CD14-positive monocyte (primary cell): ENCODE data around the gene PLCXD3. TPM values are rescaled to one million over a fixed set of nuclear protein-coding genes. Genes with fewer than 3 reads are reported as not detected.

Experiments used
- DNase-seq, 3 donors: peaks; one replicate each; pipeline ENCODE4 v3.0.0-alpha.2; 2011 to 2022
- H2AFZ ChIP-seq: 2 replicates; pipeline ENCODE4 v1.6.0; 2012; ENCODE audit warnings: mild to moderate bottlenecking, low read depth, low read length, inconsistent platforms; ENCODE audit not compliant: insufficient read depth, poor library complexity, severe bottlenecking
- H3K27ac ChIP-seq, 2 donors: 1 replicate in 1 of 2; 2 replicates in 1 of 2; pipeline ENCODE4 v1.5.1; 2012 to 2013; ENCODE audit warnings: low read length in 2 of 2, control low read depth in 1 of 2, inconsistent platforms in 1 of 2, low read depth in 1 of 2, mild to moderate bottlenecking in 1 of 2
- H3K27me3 ChIP-seq, 2 donors: one replicate each; pipeline versions ENCODE4 v1.6.0 to v1.6.1; 2011 to 2013; ENCODE audit warnings: low read length in 2 of 2; ENCODE audit not compliant: control insufficient read depth in 2 of 2, insufficient read depth in 2 of 2
- H3K36me3 ChIP-seq, 2 donors: replicated peaks in 1 of 2; 1 replicate in 1 of 2; 2 replicates in 1 of 2; pipeline versions ENCODE4 v1.5.1 to v1.6.1; 2012 to 2013; ENCODE audit warnings: low read length in 2 of 2, control low read depth in 1 of 2, inconsistent platforms in 1 of 2, mild to moderate bottlenecking in 1 of 2; ENCODE audit not compliant: insufficient read depth in 2 of 2, control insufficient read depth in 1 of 2
- H3K4me1 ChIP-seq, 2 donors: 1 replicate in 1 of 2; 2 replicates in 1 of 2; pipeline versions ENCODE4 v1.5.1 to v1.6.1; 2012 to 2013; ENCODE audit warnings: low read length in 2 of 2, control low read depth in 1 of 2, inconsistent platforms in 1 of 2, mild to moderate bottlenecking in 1 of 2, moderate library complexity in 1 of 2; ENCODE audit not compliant: insufficient read depth in 2 of 2, control insufficient read depth in 1 of 2
- H3K4me2 ChIP-seq: replicated peaks from 2 replicates; pipeline ENCODE3; 2012; ENCODE audit warnings: low read length, moderate library complexity, mild to moderate bottlenecking; ENCODE audit not compliant: poor library complexity, severe bottlenecking; ENCODE audit errors: extremely low read depth
- H3K4me3 ChIP-seq, 3 experiments: fragments of 200-600 bp in 1 of 3; sonication (generic) in 1 of 3; replicated peaks in 1 of 3; 1 replicate in 2 of 3; 2 replicates in 1 of 3; pipeline ENCODE4 v1.5.1; 2011 to 2013; ENCODE audit warnings: low read length in 3 of 3, mild to moderate bottlenecking in 3 of 3, control low read depth in 2 of 3, low read depth in 2 of 3, inconsistent platforms in 1 of 3, moderate library complexity in 1 of 3
- H3K79me2 ChIP-seq: 2 replicates; pipeline ENCODE4 v1.6.0; 2012; ENCODE audit warnings: mild to moderate bottlenecking, control low read depth, inconsistent platforms, low read length, moderate library complexity; ENCODE audit not compliant: insufficient read depth
- H3K9ac ChIP-seq: 2 replicates; pipeline ENCODE4 v1.6.0; 2017; ENCODE audit warnings: low read length, mild to moderate bottlenecking; ENCODE audit not compliant: insufficient read depth, poor library complexity, severe bottlenecking
- H3K9me3 ChIP-seq, 2 donors: replicated peaks in 1 of 2; 1 replicate in 1 of 2; 2 replicates in 1 of 2; pipeline versions ENCODE4 v1.5.1 to v1.6.1; 2012 to 2013; ENCODE audit warnings: low read length in 2 of 2, control low read depth in 1 of 2; ENCODE audit not compliant: control insufficient read depth in 1 of 2, insufficient read depth in 1 of 2
- H4K20me1 ChIP-seq: 2 replicates; pipeline ENCODE4 v1.6.0; 2012; ENCODE audit warnings: mild to moderate bottlenecking, low read length, control low read depth, moderate library complexity; ENCODE audit not compliant: insufficient read depth
- H3K27ac Mint-ChIP-seq, 7 donors: one replicate each; pipeline ENCODE4 v1.8.0; 2020; ENCODE audit warnings: mild to moderate bottlenecking in 7 of 7, mixed read lengths in 7 of 7, moderate library complexity in 6 of 7, inconsistent platforms in 2 of 7
- H3K27me3 Mint-ChIP-seq, 3 donors: one replicate each; pipeline ENCODE4 v1.8.0; 2021 to 2022; ENCODE audit warnings: low read depth in 3 of 3, mild to moderate bottlenecking in 3 of 3, mixed read lengths in 3 of 3, moderate library complexity in 3 of 3, inconsistent platforms in 1 of 3
- H3K36me3 Mint-ChIP-seq, 2 donors: one replicate each; pipeline ENCODE4 v1.8.0; 2020; ENCODE audit warnings: mixed read lengths in 2 of 2, inconsistent platforms in 1 of 2, mild to moderate bottlenecking in 1 of 2
- H3K4me1 Mint-ChIP-seq: one replicate; pipeline ENCODE4 v1.8.0; 2020; ENCODE audit warnings: mild to moderate bottlenecking, mixed read lengths
- H3K4me3 Mint-ChIP-seq, 2 donors: one replicate each; pipeline ENCODE4 v1.8.0; 2020; ENCODE audit warnings: mild to moderate bottlenecking in 2 of 2, mixed read lengths in 2 of 2, moderate library complexity in 1 of 2
- H3K9me3 Mint-ChIP-seq, 7 donors: one replicate each; pipeline ENCODE4 v1.8.0; 2020 to 2022; ENCODE audit warnings: mixed read lengths in 7 of 7, mild to moderate bottlenecking in 6 of 7, moderate library complexity in 6 of 7, inconsistent platforms in 2 of 7
- WGBS: methylation state at CpG from one replicate; pipeline ENCODE4 v1.1.5; 2013; ENCODE audit warnings: missing lambda C conversion rate; ENCODE audit not compliant: insufficient coverage; 5-methylcytosine and 5-hydroxymethylcytosine counted together
- intact Hi-C, 2 donors: fragments of 100-400 bp; cut with micrococcal nuclease; formaldehyde crosslinking; loops; one replicate each; pipeline versions ENCODE4 v1.15.0 to v1.15.1; 2023
- polyA plus RNA-seq, 3 donors: library from polyadenylated mRNA; depleted of rRNA in 1 of 3; unstranded in 2 of 3; stranded (reverse) in 1 of 3; fragments of 300-500 nt in 2 of 3; fragments of >200 nt in 1 of 3; fragmentation: Illumina TruSeq in 2 of 3; gene quantifications; 1 replicate in 2 of 3; 2 replicates in 1 of 3; pipeline ENCODE4 v1.2.3, GENCODE V29; 2012 to 2021
- TF ChIP-seq, protein P1 (sequence below): fragments of 200-600 bp; IDR thresholded peaks from one replicate; pipeline ENCODE4 v1.8.0; 2022; ENCODE audit warnings: antibody characterized with exemption, mild to moderate bottlenecking

PLCXD3 gene
- polyA plus RNA-seq, 3 donors: not detected

DNA sequence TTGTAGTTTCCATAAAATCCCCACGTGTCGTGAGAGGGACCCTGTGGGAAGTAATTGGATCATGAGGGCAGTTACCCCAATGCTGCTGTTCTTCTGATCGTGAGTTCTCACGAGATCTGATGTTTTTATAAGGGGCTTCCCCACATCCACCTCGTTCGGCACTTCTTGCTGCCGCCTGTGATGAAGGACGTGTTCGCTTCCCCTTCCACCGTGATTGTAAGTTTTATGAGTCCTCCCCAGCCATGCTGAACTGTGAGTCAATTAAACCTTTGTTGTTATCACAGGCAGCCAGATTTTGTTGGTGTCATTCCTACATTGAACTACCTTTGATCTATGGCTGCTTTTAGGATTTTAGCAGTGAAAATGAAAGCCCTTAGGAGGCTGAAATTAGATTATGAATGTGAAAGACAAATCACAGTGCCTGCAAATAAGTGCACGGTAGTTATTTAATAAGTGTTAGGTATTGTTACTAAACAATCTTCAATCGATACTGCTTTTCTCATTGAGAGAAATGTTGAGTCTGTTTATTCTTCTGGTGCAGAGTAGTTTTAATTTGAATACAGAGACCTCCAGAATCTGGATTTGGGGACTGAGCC lies 229.1 kb downstream of the PLCXD3 start:
- Histone ChIP-seq H3K9ac (no peak overlapping the region), H4K20me1 (no peaks in the 10 kb centered on the region), H2AFZ (no peak overlapping the region), H3K27me3 (no peaks in the 10 kb centered on the region), H3K79me2 (no peaks in the 10 kb centered on the region), H3K36me3 (no peaks in the 10 kb centered on the region), H3K9me3 (no peaks in the 10 kb centered on the region), H3K4me2 (no peak overlapping the region), H3K4me3 (no peak overlapping the region), H3K27ac (no peak overlapping the region), H3K4me1 (no peaks in the 10 kb centered on the region)
- intact Hi-C loops: no loop called here
- H3K27ac Mint-ChIP-seq: no peak overlapping the region
- H3K36me3 Mint-ChIP-seq: no peaks in the 10 kb centered on the region
- H3K4me3 Mint-ChIP-seq: no peak overlapping the region
- WGBS: 75% methylated on average over 2 of the region's 12 CpGs
- no peaks in the 10 kb centered on the region for H3K4me1 Mint-ChIP-seq
- no peak for DNase-seq
- peaks cover 0 to 2% (median 1%) of the 10 kb centered on the region in 3 donors for H3K27me3 Mint-ChIP-seq
- TF ChIP-seq, protein P1, sequence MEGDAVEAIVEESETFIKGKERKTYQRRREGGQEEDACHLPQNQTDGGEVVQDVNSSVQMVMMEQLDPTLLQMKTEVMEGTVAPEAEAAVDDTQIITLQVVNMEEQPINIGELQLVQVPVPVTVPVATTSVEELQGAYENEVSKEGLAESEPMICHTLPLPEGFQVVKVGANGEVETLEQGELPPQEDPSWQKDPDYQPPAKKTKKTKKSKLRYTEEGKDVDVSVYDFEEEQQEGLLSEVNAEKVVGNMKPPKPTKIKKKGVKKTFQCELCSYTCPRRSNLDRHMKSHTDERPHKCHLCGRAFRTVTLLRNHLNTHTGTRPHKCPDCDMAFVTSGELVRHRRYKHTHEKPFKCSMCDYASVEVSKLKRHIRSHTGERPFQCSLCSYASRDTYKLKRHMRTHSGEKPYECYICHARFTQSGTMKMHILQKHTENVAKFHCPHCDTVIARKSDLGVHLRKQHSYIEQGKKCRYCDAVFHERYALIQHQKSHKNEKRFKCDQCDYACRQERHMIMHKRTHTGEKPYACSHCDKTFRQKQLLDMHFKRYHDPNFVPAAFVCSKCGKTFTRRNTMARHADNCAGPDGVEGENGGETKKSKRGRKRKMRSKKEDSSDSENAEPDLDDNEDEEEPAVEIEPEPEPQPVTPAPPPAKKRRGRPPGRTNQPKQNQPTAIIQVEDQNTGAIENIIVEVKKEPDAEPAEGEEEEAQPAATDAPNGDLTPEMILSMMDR: no peak
- H3K9me3 Mint-ChIP-seq: peaks cover 0 to 3% (median 2%) of the 10 kb centered on the region in 7 donors

DNA sequence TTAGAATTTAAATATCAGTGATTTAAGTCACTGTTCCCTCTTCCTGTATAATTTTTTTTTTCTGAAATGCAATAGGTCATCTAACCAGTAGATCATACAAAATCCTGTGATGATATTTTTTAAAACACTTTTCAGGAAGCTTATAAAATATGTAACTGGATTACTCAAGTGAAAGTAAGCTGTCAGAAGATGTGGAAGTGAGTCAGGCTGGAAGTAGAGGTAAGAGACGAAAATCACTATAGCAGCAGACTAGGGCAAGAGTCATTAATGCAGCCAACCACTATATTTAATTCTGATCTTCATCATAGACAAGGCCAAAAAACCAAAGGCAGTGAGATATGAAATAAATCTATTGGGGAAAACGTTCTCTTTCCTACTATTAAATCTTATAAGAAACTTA lies 231.4 kb downstream of the PLCXD3 start:
- no peak for DNase-seq
- Mint-ChIP-seq H3K27me3 (peaks cover 0 to 3% (median 1%) of the 10 kb centered on the region in 3 donors), H3K4me3 (no peak overlapping the region), H3K36me3 (no peaks in the 10 kb centered on the region), H3K9me3 (peaks cover 0 to 3% (median 0%) of the 10 kb centered on the region in 7 donors), H3K27ac (no peak overlapping the region), H3K4me1 (no peaks in the 10 kb centered on the region)
- Histone ChIP-seq H3K4me2 (no peak overlapping the region), H2AFZ (no peak overlapping the region), H3K36me3 (no peaks in the 10 kb centered on the region), H3K4me3 (no peak overlapping the region), H3K27me3 (no peaks in the 10 kb centered on the region), H3K27ac (no peak overlapping the region), H3K9ac (no peak overlapping the region), H3K9me3 (no peaks in the 10 kb centered on the region), H3K79me2 (no peaks in the 10 kb centered on the region), H3K4me1 (no peaks in the 10 kb centered on the region), H4K20me1 (no peaks in the 10 kb centered on the region)
- intact Hi-C loops: no loop called here
- TF ChIP-seq, protein P1: no peak
- no CpG with 5 or more reads among the region's 2 CpGs for WGBS
